Measurements from ENCODE around the gene TNFSF12. TPM values are rescaled to one million over a fixed set of nuclear protein-coding genes. Genes with fewer than 3 reads are reported as not detected.

The TNFSF12 gene
- total and polyA plus RNA-seq, 11 donors = 19.6 to 49.5 (median 35.1) TPM

DNA sequence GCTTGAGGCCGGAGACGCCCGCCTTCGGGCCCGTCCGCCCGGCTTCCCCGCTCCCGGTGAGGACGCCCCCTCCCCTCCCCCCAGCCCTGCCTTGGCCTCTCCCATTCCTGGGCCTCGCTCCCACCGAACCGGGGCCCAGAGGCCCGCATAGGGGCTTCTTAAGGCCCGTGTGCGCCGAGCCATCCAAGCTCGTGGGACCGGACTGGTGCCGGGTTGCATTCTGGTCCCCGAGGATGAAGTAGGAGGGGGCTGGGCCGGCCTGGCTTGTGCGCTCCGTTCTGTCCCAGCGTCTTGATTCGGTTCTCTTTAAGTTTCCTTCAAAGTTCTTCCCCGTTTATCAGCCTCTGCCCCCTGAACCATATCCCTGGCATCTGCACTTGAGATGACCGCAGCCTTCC is 13.3 kb downstream of the TNFSF12 start:
- H3K27me3 ChIP-seq = no peaks in the 10 kb centered on the region
- H3K4me1 ChIP-seq = peaks cover 11 to 71% (median 54%) of the 10 kb centered on the region in 12 donors
- H3K9me3 ChIP-seq = no peaks in the 10 kb centered on the region
- WGBS, 4 donors = 0 to 1% (median 1%) methylated on average over 26 to 28 of the region's 28 CpGs
- DNase-seq = no peak
- peak overlapping the region; percentile 80 to 98 (median 94) for H3K27ac ChIP-seq
- no peak for ATAC-seq
- H3K4me3 ChIP-seq = peak overlapping the region; percentile 58 to 98 (median 93)
- intact Hi-C loops (cut with DNase I) = loop anchor here in 5 of 10 donors (5.0 to 10.0 kb wide), 4 partner anchors 50 to 210 kb away; partner anchors contain the start of genes KCTD11 (in 3 of the 5), FGF11 (in 2 of the 5), TMEM102 (in 2 of the 5) and TMEM95 (in 2 of the 5)
- no peak for TF ChIP-seq POLR2A (IDR thresholded peaks at IDR 0.05)
- TF ChIP-seq, protein P1, sequence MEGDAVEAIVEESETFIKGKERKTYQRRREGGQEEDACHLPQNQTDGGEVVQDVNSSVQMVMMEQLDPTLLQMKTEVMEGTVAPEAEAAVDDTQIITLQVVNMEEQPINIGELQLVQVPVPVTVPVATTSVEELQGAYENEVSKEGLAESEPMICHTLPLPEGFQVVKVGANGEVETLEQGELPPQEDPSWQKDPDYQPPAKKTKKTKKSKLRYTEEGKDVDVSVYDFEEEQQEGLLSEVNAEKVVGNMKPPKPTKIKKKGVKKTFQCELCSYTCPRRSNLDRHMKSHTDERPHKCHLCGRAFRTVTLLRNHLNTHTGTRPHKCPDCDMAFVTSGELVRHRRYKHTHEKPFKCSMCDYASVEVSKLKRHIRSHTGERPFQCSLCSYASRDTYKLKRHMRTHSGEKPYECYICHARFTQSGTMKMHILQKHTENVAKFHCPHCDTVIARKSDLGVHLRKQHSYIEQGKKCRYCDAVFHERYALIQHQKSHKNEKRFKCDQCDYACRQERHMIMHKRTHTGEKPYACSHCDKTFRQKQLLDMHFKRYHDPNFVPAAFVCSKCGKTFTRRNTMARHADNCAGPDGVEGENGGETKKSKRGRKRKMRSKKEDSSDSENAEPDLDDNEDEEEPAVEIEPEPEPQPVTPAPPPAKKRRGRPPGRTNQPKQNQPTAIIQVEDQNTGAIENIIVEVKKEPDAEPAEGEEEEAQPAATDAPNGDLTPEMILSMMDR (IDR thresholded peaks at IDR 0.05) = no peak
- peaks cover 0 to 43% (median 41%) of the 10 kb centered on the region in 9 donors for H3K36me3 ChIP-seq

DNA sequence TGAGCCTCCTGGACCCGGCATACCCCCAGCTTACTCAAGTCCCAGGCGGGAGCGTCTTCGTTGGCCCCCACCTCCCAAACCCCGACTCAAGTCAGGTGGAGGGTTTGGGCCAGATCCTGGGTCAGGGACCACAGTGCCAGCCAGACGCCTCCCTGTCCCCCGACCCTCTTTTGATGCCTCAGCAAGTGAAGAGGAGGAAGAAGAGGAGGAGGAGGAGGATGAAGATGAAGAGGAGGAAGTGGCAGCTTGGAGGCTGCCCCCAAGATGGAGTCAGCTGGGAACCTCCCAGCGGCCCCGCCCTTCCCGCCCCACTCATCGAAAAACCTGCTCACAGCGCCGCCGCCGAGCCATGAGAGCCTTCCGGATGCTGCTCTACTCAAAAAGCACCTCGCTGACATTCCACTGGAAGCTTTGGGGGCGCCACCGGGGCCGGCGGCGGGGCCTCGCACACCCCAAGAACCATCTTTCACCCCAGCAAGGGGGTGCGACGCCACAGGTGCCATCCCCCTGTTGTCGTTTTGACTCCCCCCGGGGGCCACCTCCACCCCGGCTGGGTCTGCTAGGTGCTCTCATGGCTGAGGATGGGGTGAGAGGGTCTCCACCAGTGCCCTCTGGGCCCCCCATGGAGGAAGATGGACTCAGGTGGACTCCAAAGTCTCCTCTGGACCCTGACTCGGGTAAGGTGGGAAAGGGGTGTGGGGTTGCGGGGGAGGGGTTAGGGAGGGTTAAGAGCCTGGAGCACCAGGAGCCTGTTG is 14.4 kb downstream of the TNFSF12 start:
- intact Hi-C loops (cut with DNase I) = loop anchor here in 5 of 10 donors (5.0 to 10.0 kb wide), 4 partner anchors 51 to 211 kb away; partner anchors contain the start of genes KCTD11 (in 3 of the 5), FGF11 (in 2 of the 5), TMEM102 (in 2 of the 5) and TMEM95 (in 2 of the 5)
- H3K27me3 ChIP-seq = no peaks in the 10 kb centered on the region
- DNase-seq = no peak
- ATAC-seq = no peak
- 87 to 88% (median 87%) methylated on average over 30 of the region's 30 CpGs for WGBS, 4 donors
- H3K36me3 ChIP-seq = peaks cover 0 to 51% (median 48%) of the 10 kb centered on the region in 9 donors
- H3K27ac ChIP-seq = no peak overlapping the region
- peaks cover 6 to 60% (median 43%) of the 10 kb centered on the region in 12 donors for H3K4me1 ChIP-seq
- no peak for TF ChIP-seq POLR2A (IDR thresholded peaks at IDR 0.05)
- H3K9me3 ChIP-seq = no peaks in the 10 kb centered on the region
- peak overlapping the region in 7 of 12 donors; percentile 58 to 98 (median 93) for H3K4me3 ChIP-seq

DNA sequence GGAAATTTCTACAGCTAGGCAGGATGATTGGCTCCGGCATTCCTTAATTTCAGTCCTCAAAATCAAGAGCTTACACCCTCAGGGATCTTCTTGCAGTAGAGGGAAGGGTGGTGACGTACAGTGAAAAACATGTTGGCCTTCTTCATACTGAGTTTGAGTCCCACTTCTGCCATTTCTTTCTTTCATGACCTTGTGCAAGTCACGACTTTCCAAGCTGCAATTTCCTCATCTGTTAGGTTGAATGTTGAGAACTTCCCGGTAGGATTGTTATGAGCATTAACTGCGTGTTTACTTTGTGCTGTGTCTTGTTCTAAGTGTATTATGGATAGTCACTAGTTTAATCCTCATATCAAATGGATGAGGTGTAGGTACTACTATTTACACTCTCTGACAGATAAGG is 20.7 kb downstream of the TNFSF12 start:
- no peak overlapping the region for H3K27ac ChIP-seq
- H3K27me3 ChIP-seq = no peaks in the 10 kb centered on the region
- peaks cover 4 to 74% (median 71%) of the 10 kb centered on the region in 9 donors for H3K36me3 ChIP-seq
- TF ChIP-seq, protein P1 (IDR thresholded peaks at IDR 0.05) = no peak
- no peak for TF ChIP-seq POLR2A (IDR thresholded peaks at IDR 0.05)
- 85 to 92% (median 89%) methylated on average over 5 of the region's 5 CpGs for WGBS, 4 donors
- DNase-seq (no peak), ATAC-seq (no peak)
- peaks cover 0 to 19% (median 16%) of the 10 kb centered on the region in 12 donors for H3K4me1 ChIP-seq
- H3K9me3 ChIP-seq = no peaks in the 10 kb centered on the region
- intact Hi-C loops (cut with DNase I) = loop anchor here in 2 of 10 donors (10.0 kb wide), 1 partner anchor 215 kb away; the partner anchor contains the start of genes KCTD11 (in 2 of the 2) and TMEM95 (in 2 of the 2)
- no peak overlapping the region for H3K4me3 ChIP-seq

DNA sequence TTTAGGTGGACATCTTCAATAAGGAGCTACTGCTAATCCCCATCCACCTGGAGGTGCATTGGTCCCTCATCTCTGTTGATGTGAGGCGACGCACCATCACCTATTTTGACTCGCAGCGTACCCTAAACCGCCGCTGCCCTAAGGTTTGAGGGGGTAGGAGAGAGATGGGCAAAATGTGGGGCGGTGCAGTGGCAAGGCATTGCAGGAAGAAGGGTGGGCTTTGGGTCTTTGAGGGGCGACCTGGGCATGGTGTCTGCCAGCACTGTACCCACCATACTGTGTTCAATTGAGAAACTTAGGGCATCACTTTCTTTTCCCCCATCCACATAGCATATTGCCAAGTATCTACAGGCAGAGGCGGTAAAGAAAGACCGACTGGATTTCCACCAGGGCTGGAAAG is 21.5 kb downstream of the TNFSF12 start:
- intact Hi-C loops (cut with DNase I) = loop anchor here in 5 of 10 donors (5.0 to 10.0 kb wide), 6 partner anchors 117 to 336 kb away; partner anchors contain the start of genes TP53 (in 2 of the 5), WRAP53 (in 2 of the 5), CTDNEP1 (in 1 of the 5) and DVL2 (in 1 of the 5)
- H3K36me3 ChIP-seq = peaks cover 8 to 74% (median 71%) of the 10 kb centered on the region in 9 donors
- peaks cover 0 to 27% (median 22%) of the 10 kb centered on the region in 12 donors for H3K4me1 ChIP-seq
- DNase-seq = no peak
- no peak overlapping the region for H3K27ac ChIP-seq
- TF ChIP-seq POLR2A (IDR thresholded peaks at IDR 0.05) = no peak
- TF ChIP-seq, protein P1 (IDR thresholded peaks at IDR 0.05) = no peak
- H3K9me3 ChIP-seq = no peaks in the 10 kb centered on the region
- WGBS, 4 donors = 96 to 97% (median 96%) methylated on average over 10 of the region's 10 CpGs
- no peak overlapping the region for H3K4me3 ChIP-seq
- H3K27me3 ChIP-seq = no peaks in the 10 kb centered on the region
- no peak for ATAC-seq

Measured in heart left ventricle (tissue), 16 donors.